Pancreas (tissue), 10 donors: ENCODE data around the gene ST8SIA4. TPM values are rescaled to one million over a fixed set of nuclear protein-coding genes. Genes with fewer than 3 reads are reported as not detected.
A peak's percentile ranks its signal among the peaks of the same experiment; 100 is the strongest.

Experiments
- ATAC-seq, 4 donors: fragments of 200-7000 bp; cut with Tn5 transposase; one replicate each; pipeline versions ENCODE4 v1.8.0 to v1.9.1; 2020; ENCODE audit warnings: mild to moderate bottlenecking in 4 of 4, moderate library complexity in 4 of 4
- DNase-seq, 6 donors: peaks; one replicate each; pipeline ENCODE4 v3.0.0-alpha.2; 2020
- FAIRE-seq: peaks from 2 replicates; lab custom pipeline; 2012; peaks lifted over from hg19 to GRCh38; lab: Jason Lieb, UNC
- H3K27ac ChIP-seq, 4 donors: fragments of 200-600 bp; sonication (generic); 1 replicate in 3 of 4; 2 replicates in 1 of 4; pipeline versions ENCODE4 v1.5.0 to v1.8.0; 2020
- H3K27me3 ChIP-seq, 4 donors: fragments of 200-600 bp; one replicate each; pipeline ENCODE4 v1.8.0; 2021
- H3K36me3 ChIP-seq, 3 donors: fragments of 200-600 bp; sonication (generic) in 1 of 3; one replicate each; pipeline versions ENCODE4 v1.5.0 to v1.8.0; 2020 to 2021
- H3K4me1 ChIP-seq, 3 donors: fragments of 200-600 bp; one replicate each; pipeline ENCODE4 v1.8.0; 2021
- H3K4me3 ChIP-seq, 4 donors: fragments of 200-600 bp; sonication (generic) in 2 of 4; one replicate each; pipeline versions ENCODE4 v1.5.0 to v1.8.0; 2020 to 2021
- H3K9me3 ChIP-seq, 4 donors: fragments of 200-600 bp; one replicate each; pipeline ENCODE4 v1.8.0; 2021
- CTCF ChIP-seq, 4 donors: fragments of 200-600 bp; sonication (generic) in 3 of 4; IDR thresholded peaks; one replicate each; pipeline versions ENCODE4 v1.5.0 to v1.8.0; 2021; ENCODE audit warnings: antibody characterized with exemption in 4 of 4
- WGBS, 2 donors: extraction: QIAGEN DNeasy Blood & Tissue Kit; methylation state at CpG; one replicate each; pipeline ENCODE4 v1.1.7; 2013; 5-methylcytosine and 5-hydroxymethylcytosine counted together
- intact Hi-C, 3 donors: fragments of 100-400 bp; cut with DNase I; formaldehyde crosslinking; loops; one replicate each; pipeline versions ENCODE4 v1.11.1 to v1.14.2; 2022
- polyA plus RNA-seq, 2 donors: library from polyadenylated mRNA; stranded (reverse); fragments of 200-250 nt; gene quantifications; one replicate each; pipeline ENCODE4 v1.2.3, GENCODE V29; 2013
- total RNA-seq, 6 donors: library from RNA; stranded (reverse); fragmentation: NEBNext Ultra II Directional in 4 of 6; extraction: Animal tissue kit (Norgen Biotek cat#: 25700) in 4 of 6; gene quantifications; one replicate each; pipeline versions ENCODE4 v1.2.1 to v1.2.4, GENCODE V29; 2021 to 2023
- donor health status: healthy with polysubstance abuse.
- donor health status: DM: no; HTN: no; CAD: no; lungs with moderate emphysema.
- donor health status: DM: no; HTN: no; CAD: no.
- donor health status: control.
- donor health status: control.
- donor health status: Bipolar disorder and iron deficiency.
- donor health status: DM: yes; HTN: yes; CAD: no.
- donor health status: DM: no; HTN: no; CAD: no.
- donor health status: DM: no; HTN: no; CAD: no.
- donor health status: DM: yes; HTN: yes; CAD: no.

ST8SIA4 gene
- total and polyA plus RNA-seq, 8 donors, result 0.34 to 5.7 (median 0.86) TPM

GRCh38 chr5:100896054-100896453 is 7.0 kb downstream of the ST8SIA4 start:
- FAIRE-seq (no peak), ATAC-seq (no peak), DNase-seq (no peak)
- H3K4me3 ChIP-seq, result no peak overlapping the region
- intact Hi-C loops, result no loop called here
- WGBS, 2 donors, result 50 to 72% methylated on average over 2 of the region's 2 CpGs
- H3K27ac ChIP-seq, result no peak overlapping the region
- no peaks in the 10 kb centered on the region for H3K4me1 ChIP-seq
- H3K27me3 ChIP-seq, result peaks cover 0 to 8% (median 0%) of the 10 kb centered on the region in 4 donors
- no peak for TF ChIP-seq CTCF (IDR thresholded peaks at IDR 0.05)
- H3K9me3 ChIP-seq, result no peaks in the 10 kb centered on the region
- H3K36me3 ChIP-seq, result no peaks in the 10 kb centered on the region

- H3K9me3 ChIP-seq, result no peaks in the 10 kb centered on the region
- no peak for TF ChIP-seq CTCF (IDR thresholded peaks at IDR 0.05)
- WGBS, 2 donors, result 42 to 44% methylated on average over 3 of the region's 3 CpGs
- no peak for DNase-seq
- intact Hi-C loops, result no loop called here
- no peak overlapping the region for H3K27ac ChIP-seq
- ATAC-seq, result peak in 1 of 4 donors; percentile 32
- no peaks in the 10 kb centered on the region for H3K36me3 ChIP-seq
- no peak overlapping the region for H3K4me3 ChIP-seq
- H3K4me1 ChIP-seq, result no peaks in the 10 kb centered on the region
- no peak for FAIRE-seq
- H3K27me3 ChIP-seq, result no peaks in the 10 kb centered on the region
Observed at GRCh38 chr5:100890461-100891008, 12.5 kb downstream of the ST8SIA4 start.

- no peak overlapping the region for H3K4me3 ChIP-seq
- no peaks in the 10 kb centered on the region for H3K27me3 ChIP-seq
- no peak overlapping the region for H3K27ac ChIP-seq
- no peaks in the 10 kb centered on the region for H3K36me3 ChIP-seq
- intact Hi-C loops, result no loop called here
- TF ChIP-seq CTCF (IDR thresholded peaks at IDR 0.05), result no peak
- no peak for FAIRE-seq
- 38 to 60% methylated on average over 3 of the region's 3 CpGs for WGBS, 2 donors
- no peaks in the 10 kb centered on the region for H3K4me1 ChIP-seq
- no peak for ATAC-seq
- H3K9me3 ChIP-seq, result no peaks in the 10 kb centered on the region
- DNase-seq, result no peak
Observed at GRCh38 chr5:100889896-100890295, 13.2 kb downstream of the ST8SIA4 start.

GRCh38 chr5:100889165-100889743 is 13.8 kb downstream of the ST8SIA4 start:
- peak; percentile 13 for FAIRE-seq
- intact Hi-C loops, result no loop called here
- H3K27me3 ChIP-seq, result no peaks in the 10 kb centered on the region
- H3K4me1 ChIP-seq, result no peaks in the 10 kb centered on the region
- no peak overlapping the region for H3K27ac ChIP-seq
- no peak for TF ChIP-seq CTCF (IDR thresholded peaks at IDR 0.05)
- no peaks in the 10 kb centered on the region for H3K36me3 ChIP-seq
- no peak for DNase-seq
- ATAC-seq, result no peak
- H3K9me3 ChIP-seq, result no peaks in the 10 kb centered on the region
- H3K4me3 ChIP-seq, result no peak overlapping the region
- WGBS, 2 donors, result 36 to 42% methylated on average over 4 of the region's 4 CpGs

- FAIRE-seq, result no peak
- 64 to 67% methylated on average over 2 of the region's 2 CpGs for WGBS, 2 donors
Observed at GRCh38 chr5:100877274-100877673, 25.8 kb downstream of the ST8SIA4 start.

More at GRCh38 chr5:100877274-100877673, 25.8 kb downstream of the ST8SIA4 start:
- H3K36me3 ChIP-seq, result no peaks in the 10 kb centered on the region
- H3K9me3 ChIP-seq, result no peaks in the 10 kb centered on the region
- DNase-seq (no peak), ATAC-seq (no peak)
- intact Hi-C loops, result no loop called here
- no peaks in the 10 kb centered on the region for H3K4me1 ChIP-seq
- no peak overlapping the region for H3K4me3 ChIP-seq
- no peak for TF ChIP-seq CTCF (IDR thresholded peaks at IDR 0.05)
- no peaks in the 10 kb centered on the region for H3K27me3 ChIP-seq
- H3K27ac ChIP-seq, result no peak overlapping the region
